Keratinocyte (primary cell): ENCODE measurements around the gene DKK2. TPM values are rescaled to one million over a fixed set of nuclear protein-coding genes. Genes with fewer than 3 reads are reported as not detected.

Experiments
- DNase-seq: peaks from one replicate; pipeline ENCODE4 v3.0.0-alpha.2; 2011; ENCODE audit warnings: low read depth, missing footprints, low spot score
- FAIRE-seq: peaks from 2 replicates; lab custom pipeline; 2011; peaks lifted over from hg19 to GRCh38; lab: Jason Lieb, UNC
- H2AFZ ChIP-seq: 2 replicates; pipeline ENCODE4 v1.6.0; 2012; ENCODE audit warnings: low read length, control low read depth, inconsistent platforms; ENCODE audit not compliant: control insufficient read depth
- H3K27ac ChIP-seq: 2 replicates; pipeline ENCODE4 v1.5.1; 2011; ENCODE audit warnings: low read length; ENCODE audit not compliant: control insufficient read depth, insufficient read depth
- H3K27me3 ChIP-seq: 3 replicates; pipeline ENCODE4 v1.6.0; 2011; ENCODE audit warnings: low read length; ENCODE audit not compliant: control insufficient read depth, insufficient read depth; ENCODE audit errors: extremely low read depth
- H3K36me3 ChIP-seq, 2 experiments: 2 replicates in 1 of 2; 3 replicates in 1 of 2; pipeline ENCODE4 v1.5.1; 2011; ENCODE audit warnings: low read length in 2 of 2, mild to moderate bottlenecking in 1 of 2; ENCODE audit not compliant: control insufficient read depth in 2 of 2, insufficient read depth in 2 of 2; ENCODE audit errors: extremely low read depth in 1 of 2
- H3K4me1 ChIP-seq: 3 replicates; pipeline ENCODE4 v1.5.1; 2011; ENCODE audit warnings: low read length; ENCODE audit not compliant: control insufficient read depth, insufficient read depth; ENCODE audit errors: extremely low read depth
- H3K4me2 ChIP-seq: 3 replicates; pipeline ENCODE4 v1.6.0; 2011; ENCODE audit warnings: low read depth, low read length; ENCODE audit not compliant: control insufficient read depth, insufficient read depth; ENCODE audit errors: extremely low read depth
- H3K4me3 ChIP-seq, 3 experiments: fragments of 200-600 bp in 1 of 3; sonication (generic) in 1 of 3; 2 replicates in 2 of 3; 3 replicates in 1 of 3; pipeline ENCODE4 v1.5.1; 2011 to 2016; ENCODE audit warnings: low read length in 3 of 3, mild to moderate bottlenecking in 3 of 3, control low read depth in 2 of 3, inconsistent platforms in 1 of 3, low read depth in 1 of 3, mixed read lengths in 1 of 3, mixed run types in 1 of 3, moderate library complexity in 1 of 3; ENCODE audit not compliant: control insufficient read depth in 2 of 3, insufficient read depth in 2 of 3; ENCODE audit errors: extremely low read depth in 1 of 3
- H3K79me2 ChIP-seq: 2 replicates; pipeline ENCODE4 v1.6.0; 2012; ENCODE audit warnings: low read length; ENCODE audit not compliant: control insufficient read depth, insufficient read depth
- H3K9ac ChIP-seq: 3 replicates; pipeline ENCODE4 v1.6.0; 2011; ENCODE audit warnings: low read length; ENCODE audit not compliant: control insufficient read depth, insufficient read depth; ENCODE audit errors: extremely low read depth
- H3K9me1 ChIP-seq: 3 replicates; pipeline ENCODE4 v1.6.0; 2011; ENCODE audit warnings: low read length; ENCODE audit not compliant: control insufficient read depth, insufficient read depth; ENCODE audit errors: extremely low read depth
- H3K9me3 ChIP-seq: 2 replicates; pipeline ENCODE4 v1.5.1; 2012; ENCODE audit warnings: low read depth, low read length; ENCODE audit not compliant: control insufficient read depth
- H4K20me1 ChIP-seq: 3 replicates; pipeline ENCODE4 v1.6.0; 2011; ENCODE audit warnings: low read length; ENCODE audit not compliant: control insufficient read depth, insufficient read depth; ENCODE audit errors: extremely low read depth
- CTCF ChIP-seq, 3 experiments: IDR thresholded peaks in 1 of 3; conservative IDR thresholded peaks in 1 of 3; optimal IDR thresholded peaks in 1 of 3; 2 replicates in 2 of 3; 3 replicates in 1 of 3; pipeline versions ENCODE3 to v1.5.1; 2011; ENCODE audit warnings: low read length in 3 of 3, mild to moderate bottlenecking in 3 of 3, moderate library complexity in 2 of 3, control low read depth in 1 of 3, inconsistent platforms in 1 of 3; ENCODE audit not compliant: insufficient read depth in 2 of 3; ENCODE audit errors: extremely low read depth in 1 of 3
- EZH2 ChIP-seq: IDR thresholded peaks from one replicate; pipeline ENCODE4 v1.6.1; 2012; ENCODE audit warnings: inconsistent platforms, mild to moderate bottlenecking, low read length, moderate library complexity
- dilution Hi-C: fragments of 300-500 bp; cut with MboI; formaldehyde crosslinking; loops from one replicate; pipeline ENCODE4 v1.7.0; 2020; ENCODE audit warnings: low sequenced_read_pairs; ENCODE audit not compliant: extremely low pct_ligation_motif_present
- polyA plus RNA-seq, 5 experiments: library from polyadenylated mRNA; depleted of rRNA in 3 of 5; stranded (reverse) in 3 of 5; stranded (forward) in 1 of 5; unstranded in 1 of 5; fragments of >200 nt; gene quantifications; 1 replicate in 1 of 5; 2 replicates in 3 of 5; 3 replicates in 1 of 5; pipeline versions ENCODE4 v1.2.1 to v1.2.3, GENCODE V29; 2011 to 2012; ENCODE audit warnings: missing spikeins in 2 of 5, low read depth in 1 of 5, low replicate concordance in 1 of 5

Gene DKK2
- polyA plus RNA-seq, 1 donor (not counting 4 experiments of a cell fraction or from before 2014, with no cell fraction given) = 0.08 TPM

- H3K4me2 ChIP-seq = no peak overlapping the region
- H2AFZ ChIP-seq = no peak overlapping the region
- no peak overlapping the region for H3K4me3 ChIP-seq
- no peaks in the 10 kb centered on the region for H3K4me1 ChIP-seq
- no peaks in the 10 kb centered on the region for H3K9me3 ChIP-seq
- dilution Hi-C loops = no loop called here
- H3K27me3 ChIP-seq = no peaks in the 10 kb centered on the region
- FAIRE-seq = no peak
- no peaks in the 10 kb centered on the region for H3K36me3 ChIP-seq
- H3K9ac ChIP-seq = no peak overlapping the region
- H3K9me1 ChIP-seq = no peaks in the 10 kb centered on the region
- H4K20me1 ChIP-seq = no peaks in the 10 kb centered on the region
- TF ChIP-seq CTCF (optimal IDR thresholded peaks at IDR 0.05 in 1 of 3, IDR thresholded peaks at IDR 0.05 in 1 of 3, conservative IDR thresholded peaks at IDR 0.05 in 1 of 3; ENCODE audit: extremely low read depth in 1 of 3, insufficient read depth in 2 of 3, low read length in 3 of 3) = no peak
- TF ChIP-seq EZH2 = no peak
- no peak for DNase-seq
- no peaks in the 10 kb centered on the region for H3K79me2 ChIP-seq
- H3K27ac ChIP-seq = no peak overlapping the region
Measured at GRCh38 chr4:106906728-106907127, 129.4 kb downstream of the DKK2 start.

- H3K9me1 ChIP-seq = no peaks in the 10 kb centered on the region
- no peak overlapping the region for H3K4me3 ChIP-seq
- no peak overlapping the region for H2AFZ ChIP-seq
- dilution Hi-C loops = no loop called here
- no peaks in the 10 kb centered on the region for H3K4me1 ChIP-seq
- no peaks in the 10 kb centered on the region for H3K9me3 ChIP-seq
- H4K20me1 ChIP-seq = no peaks in the 10 kb centered on the region
- peak; percentile 56 for FAIRE-seq
- peak; percentile 9 for DNase-seq
- no peaks in the 10 kb centered on the region for H3K36me3 ChIP-seq
- H3K27ac ChIP-seq = no peak overlapping the region
- H3K79me2 ChIP-seq = no peaks in the 10 kb centered on the region
- H3K4me2 ChIP-seq = no peak overlapping the region
- no peak overlapping the region for H3K9ac ChIP-seq
- no peaks in the 10 kb centered on the region for H3K27me3 ChIP-seq
- TF ChIP-seq EZH2 = no peak
- TF ChIP-seq CTCF (optimal IDR thresholded peaks at IDR 0.05 in 1 of 3, IDR thresholded peaks at IDR 0.05 in 1 of 3, conservative IDR thresholded peaks at IDR 0.05 in 1 of 3; ENCODE audit: extremely low read depth in 1 of 3, insufficient read depth in 2 of 3, low read length in 3 of 3) = peak; percentile 64 to 72 (median 70)
Measured at GRCh38 chr4:106898621-106899230, 137.4 kb downstream of the DKK2 start.
